ENCODE measurements around the gene FAM50A. TPM values are rescaled to one million over a fixed set of nuclear protein-coding genes. Genes with fewer than 3 reads are reported as not detected.
"Not testable (repeated sequence)": the region's sequence is repeated elsewhere in the genome, so short reads cannot be mapped to it uniquely, and the experiment has no call there.

FAM50A gene
- total and polyA plus RNA-seq, 8 donors: 21.2 to 128 (median 23.0) TPM

- Histone ChIP-seq H3K9me3 (no peaks in the 10 kb centered on the region), H3K27me3 (no peaks in the 10 kb centered on the region), H3K4me1 (no peaks in the 10 kb centered on the region), H3K4me3 (peak overlapping the region; percentile 44 to 68 (median 52)), H3K36me3 (peaks cover 0 to 9% (median 4%) of the 10 kb centered on the region in 3 donors), H3K27ac (peak overlapping the region; percentile 95 to 98 (median 96))
- WGBS, 2 donors: 1 to 30% methylated on average over 49 of the region's 49 CpGs
- intact Hi-C loops (cut with DNase I): no loop called here
- peak; percentile 78 to 92 (median 86) for DNase-seq
- TF ChIP-seq CTCF (IDR thresholded peaks at IDR 0.05): peak; percentile 56 to 74 (median 64)
- ATAC-seq: peak; percentile 36 to 71 (median 62)
- FAIRE-seq: no peak
These were observed 45.0 kb upstream of the FAM50A start for GRCh38 chrX:154398668-154399526.

GRCh38 chrX:154399527-154400368 lies 44.2 kb upstream of the FAM50A start:
- no peak for ATAC-seq
- H3K36me3 ChIP-seq: peaks cover 0 to 9% (median 4%) of the 10 kb centered on the region in 3 donors
- FAIRE-seq: no peak

GRCh38 chrX:154400369-154400817 lies 43.5 kb upstream of the FAM50A start:
- H3K4me1 ChIP-seq; H3K27me3 ChIP-seq; intact Hi-C loops (cut with DNase I); H3K9me3 ChIP-seq; ATAC-seq; H3K36me3 ChIP-seq; FAIRE-seq; DNase-seq; H3K27ac ChIP-seq: not testable (repeated sequence)
- 51 to 58% methylated on average over 6 of the region's 6 CpGs for WGBS, 2 donors
- H3K4me3 ChIP-seq: peak overlapping the region; percentile 5 to 68 (median 52)

More at GRCh38 chrX:154399527-154400368, 44.2 kb upstream of the FAM50A start:
- Histone ChIP-seq H3K9me3 (no peaks in the 10 kb centered on the region), H3K4me3 (peak overlapping the region; percentile 44 to 68 (median 52)), H3K27ac (peak overlapping the region; percentile 95 to 98 (median 96)), H3K27me3 (no peaks in the 10 kb centered on the region), H3K4me1 (no peaks in the 10 kb centered on the region)
- 21 to 50% methylated on average over 14 of the region's 14 CpGs for WGBS, 2 donors
- peak in 1 of 6 donors; percentile 19 for DNase-seq
- intact Hi-C loops (cut with DNase I): no loop called here
- TF ChIP-seq CTCF (IDR thresholded peaks at IDR 0.05): no peak

GRCh38 chrX:154401045-154401799 lies 42.7 kb upstream of the FAM50A start:
- Histone ChIP-seq H3K27ac (no peak overlapping the region), H3K4me3 (peak overlapping the region in 1 of 4 donors; percentile 58), H3K4me1 (no peaks in the 10 kb centered on the region), H3K36me3 (peaks cover 0 to 9% (median 4%) of the 10 kb centered on the region in 3 donors), H3K9me3 (no peaks in the 10 kb centered on the region), H3K27me3 (no peaks in the 10 kb centered on the region)
- FAIRE-seq (no peak), DNase-seq (peak in 3 of 6 donors; percentile 38 to 50 (median 46)), ATAC-seq (peak in 1 of 4 donors; percentile 1)
- WGBS, 2 donors: 25 to 40% methylated on average over 6 of the region's 6 CpGs
- intact Hi-C loops (cut with DNase I): no loop called here
- no peak for TF ChIP-seq CTCF (IDR thresholded peaks at IDR 0.05)

Measured in pancreas (tissue), 10 donors.